Body of pancreas (tissue), 4 donors: ENCODE results near the gene PCDHA3. TPM values are rescaled to one million over a fixed set of nuclear protein-coding genes. Genes with fewer than 3 reads are reported as not detected.
"Not testable (repeated sequence)": the region's sequence is repeated elsewhere in the genome, so short reads cannot be mapped to it uniquely, and the experiment has no call there.

Source experiments
- ATAC-seq: fragments of 150-250 bp; one replicate; pipeline ENCODE4 v1.9.1; 2016
- DNase-seq, 4 donors: peaks; one replicate each; pipeline ENCODE4 v3.0.0-alpha.2; 2019
- H3K27ac ChIP-seq, 4 donors: fragments of 200-600 bp; sonication (generic); 1 replicate in 3 of 4; 2 replicates in 1 of 4; pipeline versions ENCODE4 v1.5.1 to v1.6.1; 2016 to 2019; ENCODE audit warnings: mild to moderate bottlenecking in 1 of 4, mixed read lengths in 1 of 4, moderate library complexity in 1 of 4
- H3K27me3 ChIP-seq, 2 donors: fragments of 200-600 bp; sonication (generic); one replicate each; pipeline ENCODE4 v1.6.0; 2016; ENCODE audit warnings: mild to moderate bottlenecking in 1 of 2
- H3K36me3 ChIP-seq, 2 donors: fragments of 200-600 bp; sonication (generic); replicated peaks in 1 of 2; 2 replicates each; pipeline ENCODE4 v1.5.1; 2016; ENCODE audit warnings: low read depth in 2 of 2; ENCODE audit not compliant: insufficient read depth in 1 of 2
- H3K4me1 ChIP-seq: fragments of 200-600 bp; sonication (generic); one replicate; pipeline ENCODE4 v1.6.0; 2016
- H3K4me3 ChIP-seq, 2 donors: fragments of 200-600 bp; sonication (generic); 1 replicate in 1 of 2; 2 replicates in 1 of 2; pipeline ENCODE4 v1.5.1; 2016 to 2019
- H3K9me3 ChIP-seq, 3 donors: fragments of 200-600 bp; sonication (generic); 1 replicate in 2 of 3; 2 replicates in 1 of 3; pipeline ENCODE4 v1.5.1; 2016
- POLR2A ChIP-seq, 3 donors: fragments of 450-650 bp; IDR thresholded peaks; one replicate each; pipeline ENCODE4 v1.6.1; 2016; ENCODE audit warnings: antibody characterized with exemption in 3 of 3, mild to moderate bottlenecking in 2 of 3
- WGBS, 2 donors: methylation state at CpG; one replicate each; pipeline ENCODE4 v1.1.5; 2017; 5-methylcytosine and 5-hydroxymethylcytosine counted together
- intact Hi-C: fragments of 100-400 bp; cut with DNase I; formaldehyde crosslinking; loops from one replicate; pipeline ENCODE4 v1.15.1; 2023
- total RNA-seq, 2 donors: library from RNA; depleted of rRNA; stranded (reverse); fragments of >200 nt; gene quantifications; one replicate each; pipeline ENCODE4 v1.1.0, GENCODE V29; 2016
- TF ChIP-seq, protein P1 (sequence below), 7 experiments: fragments of 450-650 bp in 4 of 7; fragments of 200-600 bp in 3 of 7; sonication (generic) in 3 of 7; IDR thresholded peaks; one replicate each; pipeline ENCODE4 v1.5.1; 2016 to 2019; ENCODE audit warnings: antibody characterized with exemption in 7 of 7

The PCDHA3 gene
- total RNA-seq, 2 donors from 2014 or later, result 0.99 to 1.0 TPM

DNA sequence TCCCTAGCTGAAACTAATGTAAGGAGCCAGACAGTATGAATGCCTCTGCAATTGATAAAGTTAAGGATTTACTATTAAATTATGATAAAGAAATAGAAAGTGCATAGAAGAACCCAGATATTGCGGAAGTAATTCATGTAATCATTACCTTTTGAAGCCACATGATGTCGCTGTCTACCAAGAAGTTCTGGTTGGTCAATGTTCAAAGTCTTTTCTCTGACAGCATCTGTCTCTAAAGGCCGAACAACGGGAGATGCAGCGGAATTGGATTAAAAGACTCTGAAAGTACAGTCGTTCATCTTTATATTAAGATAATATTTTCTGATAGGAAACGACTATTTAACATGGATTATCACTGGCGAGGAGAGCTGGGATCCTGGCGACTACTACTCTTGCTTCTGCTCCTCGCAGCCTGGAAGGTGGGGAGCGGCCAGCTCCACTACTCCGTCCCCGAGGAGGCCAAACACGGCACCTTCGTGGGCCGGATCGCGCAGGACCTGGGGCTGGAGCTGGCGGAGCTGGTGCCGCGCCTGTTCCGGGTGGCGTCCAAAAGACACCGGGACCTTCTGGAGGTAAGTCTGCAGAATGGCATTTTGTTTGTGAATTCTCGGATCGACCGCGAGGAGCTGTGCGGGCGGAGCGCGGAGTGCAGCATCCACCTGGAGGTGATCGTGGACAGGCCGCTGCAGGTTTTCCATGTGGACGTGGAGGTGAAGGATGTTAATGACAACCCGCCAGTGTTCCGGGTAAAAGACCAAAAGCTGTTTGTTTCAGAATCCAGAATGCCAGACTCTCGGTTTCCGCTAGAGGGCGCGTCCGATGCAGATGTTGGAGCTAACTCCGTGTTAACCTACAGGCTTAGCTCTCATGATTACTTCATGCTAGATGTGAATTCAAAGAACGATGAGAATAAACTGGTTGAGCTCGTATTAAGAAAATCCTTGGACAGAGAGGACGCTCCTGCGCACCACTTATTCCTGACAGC lies 40.4 kb downstream of the PCDHA3 start, which contains the start of gene PCDHA8:
Gene PCDHA8 (plus strand): TSS at position 210 of the 985 bp plus-strand sequence. CDS start 135 bp downstream, at position 345.
- Histone ChIP-seq H3K4me3 (no peak within 1 kb of the TSS), H3K27ac (no peak within 1 kb of the TSS), H3K27me3 (no peaks in the 10 kb centered on the region), H3K4me1 (no peaks in the 10 kb centered on the region), H3K9me3 (peaks cover 0 to 27% (median 0%) of the 10 kb centered on the region in 3 donors), H3K36me3 (no peaks in the 10 kb centered on the region)
- intact Hi-C loops, result no loop called here
- DNase-seq (no peak), ATAC-seq (no peak)
- TF ChIP-seq POLR2A (IDR thresholded peaks at IDR 0.05), result no peak
- TF ChIP-seq, protein P1, sequence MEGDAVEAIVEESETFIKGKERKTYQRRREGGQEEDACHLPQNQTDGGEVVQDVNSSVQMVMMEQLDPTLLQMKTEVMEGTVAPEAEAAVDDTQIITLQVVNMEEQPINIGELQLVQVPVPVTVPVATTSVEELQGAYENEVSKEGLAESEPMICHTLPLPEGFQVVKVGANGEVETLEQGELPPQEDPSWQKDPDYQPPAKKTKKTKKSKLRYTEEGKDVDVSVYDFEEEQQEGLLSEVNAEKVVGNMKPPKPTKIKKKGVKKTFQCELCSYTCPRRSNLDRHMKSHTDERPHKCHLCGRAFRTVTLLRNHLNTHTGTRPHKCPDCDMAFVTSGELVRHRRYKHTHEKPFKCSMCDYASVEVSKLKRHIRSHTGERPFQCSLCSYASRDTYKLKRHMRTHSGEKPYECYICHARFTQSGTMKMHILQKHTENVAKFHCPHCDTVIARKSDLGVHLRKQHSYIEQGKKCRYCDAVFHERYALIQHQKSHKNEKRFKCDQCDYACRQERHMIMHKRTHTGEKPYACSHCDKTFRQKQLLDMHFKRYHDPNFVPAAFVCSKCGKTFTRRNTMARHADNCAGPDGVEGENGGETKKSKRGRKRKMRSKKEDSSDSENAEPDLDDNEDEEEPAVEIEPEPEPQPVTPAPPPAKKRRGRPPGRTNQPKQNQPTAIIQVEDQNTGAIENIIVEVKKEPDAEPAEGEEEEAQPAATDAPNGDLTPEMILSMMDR (IDR thresholded peaks at IDR 0.05), result no peak
- WGBS, 2 donors, result 17 to 25% methylated on average over 38 to 47 of the region's 47 CpGs

GRCh38 chr5:140842798-140843733 lies 42.2 kb downstream of the PCDHA3 start:
- ATAC-seq, result no peak
- Histone ChIP-seq H3K4me3 (no peak overlapping the region), H3K9me3 (peaks cover 0 to 31% (median 0%) of the 10 kb centered on the region in 3 donors), H3K4me1 (no peaks in the 10 kb centered on the region), H3K27ac (no peak overlapping the region), H3K36me3 (no peaks in the 10 kb centered on the region), H3K27me3 (no peaks in the 10 kb centered on the region)
- no peak for DNase-seq
- WGBS, 2 donors, result 35 to 45% methylated on average over 21 to 83 of the region's 87 CpGs
- intact Hi-C loops, result no loop called here
- TF ChIP-seq, protein P1 (IDR thresholded peaks at IDR 0.05), result no peak

GRCh38 chr5:140848139-140849102 lies 47.6 kb downstream of the PCDHA3 start, which contains the start of gene PCDHA9:
Gene PCDHA9 (plus strand): TSS chr5:140848382. CDS start chr5:140848496, 114 bp downstream.
- H3K27me3 ChIP-seq, intact Hi-C loops, H3K27ac ChIP-seq, ATAC-seq, H3K36me3 ChIP-seq, DNase-seq, H3K4me1 ChIP-seq, H3K4me3 ChIP-seq: not testable (repeated sequence)
- 13 to 17% methylated on average over 10 to 37 of the region's 48 CpGs for WGBS, 2 donors
- H3K9me3 ChIP-seq, result peaks cover 0 to 25% (median 0%) of the 10 kb centered on the region in 3 donors

- ATAC-seq, H3K27ac ChIP-seq, H3K4me1 ChIP-seq, H3K36me3 ChIP-seq, DNase-seq, H3K27me3 ChIP-seq, H3K4me3 ChIP-seq, intact Hi-C loops: not testable (repeated sequence)
- H3K9me3 ChIP-seq, result peaks cover 0 to 23% (median 0%) of the 10 kb centered on the region in 3 donors
- WGBS, 2 donors, result 42 to 50% methylated on average over 18 to 93 of the region's 101 CpGs
Observed at GRCh38 chr5:140849831-140850634, 49.2 kb downstream of the PCDHA3 start.

Other genes starting within 250 kb of the PCDHA3 start
- 10 to 100 TPM; 10.9 to 12.5 TPM for gene SRA1, start 243.6 kb upstream of the PCDHA3 start, total RNA-seq
- 10 to 100 TPM; 27.0 to 28.3 TPM for gene APBB3, start 236.5 kb upstream of the PCDHA3 start, total RNA-seq
- 10 to 100 TPM; 18.5 to 39.4 TPM for gene SLC35A4, start 236.2 kb upstream of the PCDHA3 start, total RNA-seq
- 10 to 100 TPM; 19.2 to 62.6 TPM for gene CD14, start 167.9 kb upstream of the PCDHA3 start, total RNA-seq
- gene TMCO6, start 161.6 kb upstream of the PCDHA3 start, total RNA-seq, result 10 to 100 TPM; 14.5 to 58.7 TPM
- 10 to 100 TPM; 36.6 to 46.1 TPM for gene NDUFA2, start 153.4 kb upstream of the PCDHA3 start, total RNA-seq
- 100 to 1,000 TPM in 1 of 2 donors, 10 to 100 TPM in 1; 62.6 to 134 TPM for gene IK, start 153.2 kb upstream of the PCDHA3 start, total RNA-seq
- 10 to 100 TPM; 14.5 to 16.1 TPM for gene WDR55, start 136.2 kb upstream of the PCDHA3 start, total RNA-seq
- gene DND1, start 127.5 kb upstream of the PCDHA3 start, total RNA-seq, result 1 to 10 TPM; 1.8 to 2.6 TPM
- gene HARS1, start 109.7 kb upstream of the PCDHA3 start, total RNA-seq, result 10 to 100 TPM; 46.2 to 52.4 TPM
- 10 to 100 TPM; 13.7 to 23.7 TPM for gene HARS2, start 109.6 kb upstream of the PCDHA3 start, total RNA-seq
- gene ZMAT2, start 100.6 kb upstream of the PCDHA3 start, total RNA-seq, result 10 to 100 TPM; 16.1 to 27.0 TPM
- gene PCDHA1, start 14.9 kb upstream of the PCDHA3 start, total RNA-seq, result not detected
- gene PCDHA2, start 6.2 kb upstream of the PCDHA3 start, total RNA-seq, result 1 to 10 TPM in 1 of 2 donors, under 1 TPM in 1; 0.26 to 1.3 TPM
- gene PCDHA4, start 6.0 kb downstream of the PCDHA3 start, total RNA-seq, result 1 to 10 TPM; 2.0 to 3.1 TPM
- gene PCDHA5, start 20.6 kb downstream of the PCDHA3 start, total RNA-seq, result 1 to 10 TPM; 2.3 to 4.0 TPM
- gene PCDHA6, start 26.9 kb downstream of the PCDHA3 start, total RNA-seq, result 1 to 10 TPM; 3.4 to 5.9 TPM
- 1 to 10 TPM; 1.3 to 3.3 TPM for gene PCDHA7, start 33.2 kb downstream of the PCDHA3 start, total RNA-seq
- 1 to 10 TPM; 2.1 to 4.6 TPM for gene PCDHA8, start 40.1 kb downstream of the PCDHA3 start, total RNA-seq
- 1 to 10 TPM; 1.3 to 3.3 TPM for gene PCDHA9, start 47.3 kb downstream of the PCDHA3 start, total RNA-seq
- gene PCDHA10, start 54.8 kb downstream of the PCDHA3 start, total RNA-seq, result 1 to 10 TPM; 3.1 to 6.6 TPM
- gene PCDHA11, start 67.9 kb downstream of the PCDHA3 start, total RNA-seq, result 1 to 10 TPM; 3.6 to 4.9 TPM
- gene PCDHA12, start 74.3 kb downstream of the PCDHA3 start, total RNA-seq, result 1 to 10 TPM; 3.6 to 3.9 TPM
- gene PCDHA13, start 81.1 kb downstream of the PCDHA3 start, total RNA-seq, result 1 to 10 TPM; 2.3 to 7.6 TPM
- gene PCDHAC1, start 125.2 kb downstream of the PCDHA3 start, total RNA-seq, result 1 to 10 TPM; 1.8 to 4.0 TPM
- 1 to 10 TPM; 1.6 to 2.3 TPM for gene PCDHAC2, start 165.4 kb downstream of the PCDHA3 start, total RNA-seq